SK-N-MC (cell line): ENCODE data around the gene FYB2.

ENCODE experiments used
- EZH2 ChIP-seq: fragments of 200-600 bp; sonication (generic); IDR thresholded peaks from one replicate; pipeline ENCODE4 v1.6.1; 2017; ENCODE audit warnings: antibody characterized with exemption
- POLR2AphosphoS5 ChIP-seq: IDR thresholded peaks from 2 replicates; pipeline ENCODE4 v1.6.1; 2012; ENCODE audit warnings: mild to moderate bottlenecking, low read depth, low read length, borderline replicate concordance

DNA sequence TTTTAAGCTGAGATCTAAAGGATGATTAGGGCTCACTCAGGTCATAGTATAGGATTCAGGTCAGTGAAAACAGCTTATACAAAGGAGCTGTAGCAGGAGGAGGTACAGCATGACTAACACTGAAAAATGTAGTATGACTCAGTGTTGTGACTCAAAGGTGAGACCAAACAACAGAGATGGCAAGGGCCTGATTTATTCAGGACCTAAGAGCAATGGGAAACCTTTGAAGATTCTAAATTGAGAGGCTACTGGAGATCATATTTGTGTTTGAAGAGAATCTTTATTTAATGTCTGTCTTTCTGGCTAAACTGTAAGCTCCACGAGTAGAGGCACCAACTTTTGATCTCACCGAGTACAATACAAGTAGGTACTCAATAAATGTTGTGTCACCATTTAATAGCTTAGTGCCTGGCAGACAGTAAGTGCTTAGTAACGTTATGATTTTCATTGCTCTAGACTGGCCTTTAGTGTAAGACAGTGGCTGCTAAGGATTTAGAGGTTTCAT, 130.6 kb downstream of the FYB2 start:
- TF ChIP-seq EZH2: no peak
- TF ChIP-seq POLR2AphosphoS5: no peak
